ENCODE measurements around the gene ZNF544.

Gene ZNF544

GRCh38 chr19:58311345-58311865 is 82.7 kb downstream of the ZNF544 start:
- H3K4me3 ChIP-seq (ENCODE audit: low read depth, low read length) = no peak overlapping the region
- no peak for TF ChIP-seq CTCF (IDR thresholded peaks at IDR 0.05; ENCODE audit: low read depth, low read length)
- DNase-seq (ENCODE audit: low read depth, low spot score) = no peak
- in situ Hi-C loops (cut with HindIII; ENCODE audit: low sequenced_read_pairs) = no loop called here

Data from astrocyte of the spinal cord (primary cell).